SK-N-SH (cell line): ENCODE measurements around the gene KPNB1. TPM values are rescaled to one million over a fixed set of nuclear protein-coding genes. Genes with fewer than 3 reads are reported as not detected.
A peak's percentile ranks its signal among the peaks of the same experiment; 100 is the strongest.

Experiments used
- CTCF ChIA-PET: fragments of 300-600, 350-600 bp; formaldehyde crosslinking; extraction: SDS; loops from one replicate; lab custom pipeline; 2021; lab: Yijun Ruan, JAX
- POLR2A ChIA-PET: fragments of 350-600 bp; sonication (Branson Sonifier 250); formaldehyde crosslinking; extraction: SDS; loops from one replicate; lab custom pipeline; 2020; ENCODE audit warnings: antibody characterized with exemption, inconsistent platforms; lab: Yijun Ruan, JAX
- DNase-seq: peaks from one replicate; pipeline ENCODE4 v3.0.0; 2012
- H2AFZ ChIP-seq: fragments of 200-600 bp; sonication (generic); 2 replicates; pipeline ENCODE4 v1.8.1; 2016; ENCODE audit warnings: antibody characterized with exemption, mild to moderate bottlenecking, low read depth
- H3F3A ChIP-seq: fragments of 200-600 bp; sonication (generic); replicated peaks from 2 replicates; pipeline ENCODE3; 2016; ENCODE audit warnings: antibody characterized with exemption, mild to moderate bottlenecking; ENCODE audit not compliant: insufficient read depth
- H3K27ac ChIP-seq, 2 experiments: fragments of 200-500 bp in 1 of 2; fragments of 200-600 bp in 1 of 2; sonication (Bioruptor generic) in 1 of 2; sonication (generic), shearing (Covaris generic) in 1 of 2; 2 replicates each; pipeline versions ENCODE4 v1.5.1 to v1.6.1; 2014 to 2016; ENCODE audit warnings: low read depth in 2 of 2, inconsistent platforms in 1 of 2, low read length in 1 of 2, mild to moderate bottlenecking in 1 of 2, mixed read lengths in 1 of 2
- H3K27me3 ChIP-seq: fragments of 200-600 bp; sonication (generic), shearing (Covaris generic); 2 replicates; pipeline ENCODE4 v1.6.1; 2016; ENCODE audit warnings: mixed run types; ENCODE audit not compliant: insufficient read depth
- H3K36me3 ChIP-seq, 2 experiments: fragments of 200-500 bp in 1 of 2; fragments of 200-600 bp in 1 of 2; sonication (Bioruptor generic) in 1 of 2; sonication (generic) in 1 of 2; replicated peaks in 1 of 2; 2 replicates each; pipeline versions ENCODE3 to v1.5.1; 2014 to 2016; ENCODE audit warnings: low read length in 1 of 2, mild to moderate bottlenecking in 1 of 2; ENCODE audit not compliant: insufficient read depth in 2 of 2, control insufficient read depth in 1 of 2
- H3K4me1 ChIP-seq, 2 experiments: fragments of 200-500 bp in 1 of 2; fragments of 200-600 bp in 1 of 2; sonication (Bioruptor generic) in 1 of 2; sonication (generic), shearing (Covaris generic) in 1 of 2; 2 replicates each; pipeline versions ENCODE4 v1.5.1 to v1.6.1; 2014 to 2016; ENCODE audit warnings: low read depth in 1 of 2, low read length in 1 of 2, mixed run types in 1 of 2; ENCODE audit not compliant: insufficient read depth in 2 of 2, control insufficient read depth in 1 of 2
- H3K4me2 ChIP-seq: fragments of 200-600 bp; sonication (generic), shearing (Covaris generic); 2 replicates; pipeline ENCODE4 v1.6.1; 2017; ENCODE audit warnings: mixed run types
- H3K4me3 ChIP-seq, 2 experiments: fragments of 200-500 bp in 1 of 2; fragments of 200-600 bp in 1 of 2; sonication (Bioruptor generic) in 1 of 2; sonication (generic), shearing (Covaris generic) in 1 of 2; 2 replicates each; pipeline versions ENCODE4 v1.5.1 to v1.8.1; 2014 to 2016; ENCODE audit warnings: low read depth in 2 of 2, inconsistent platforms in 1 of 2, low read length in 1 of 2, mild to moderate bottlenecking in 1 of 2, mixed read lengths in 1 of 2, moderate library complexity in 1 of 2
- H3K79me2 ChIP-seq: fragments of 200-600 bp; sonication (generic); 2 replicates; pipeline ENCODE4 v1.8.1; 2017; ENCODE audit warnings: mild to moderate bottlenecking; ENCODE audit not compliant: insufficient read depth
- H3K9ac ChIP-seq: fragments of 200-600 bp; sonication (generic); 2 replicates; pipeline ENCODE4 v1.6.1; 2017; ENCODE audit warnings: mixed run types
- H3K9me2 ChIP-seq: fragments of 200-600 bp; sonication (generic); 2 replicates; pipeline ENCODE4 v1.6.1; 2017; ENCODE audit warnings: mixed run types
- H3K9me3 ChIP-seq: fragments of 200-600 bp; sonication (generic); 2 replicates; pipeline ENCODE4 v1.6.1; 2017; ENCODE audit warnings: mixed run types, mild to moderate bottlenecking, moderate library complexity
- H4K20me1 ChIP-seq: fragments of 200-600 bp; sonication (generic); 2 replicates; pipeline ENCODE4 v1.6.1; 2017; ENCODE audit warnings: mild to moderate bottlenecking, mixed run types; ENCODE audit not compliant: insufficient read depth
- ELF1 ChIP-seq: IDR thresholded peaks from 2 replicates; pipeline ENCODE4 v1.4.0; 2012
- EP300 ChIP-seq, 2 experiments: IDR thresholded peaks; 2 replicates each; pipeline versions ENCODE4 v1.4.0 to v1.6.1; 2012; ENCODE audit warnings: borderline replicate concordance in 1 of 2, low read depth in 1 of 2, low read length in 1 of 2
- FOXM1 ChIP-seq: IDR thresholded peaks from 2 replicates; pipeline ENCODE4 v1.4.0; 2012; ENCODE audit warnings: low read depth, mild to moderate bottlenecking
- GATA2 ChIP-seq: sonication (generic); formaldehyde crosslinking; IDR thresholded peaks from 2 replicates; pipeline ENCODE4 v1.5.0; 2020; ENCODE audit warnings: mild to moderate bottlenecking, missing genetic modification reagents
- IRF3 ChIP-seq: fragments of 150-350 bp; IDR thresholded peaks from 2 replicates; pipeline ENCODE4 v1.6.1; 2016; ENCODE audit warnings: mild to moderate bottlenecking, low read depth, low read length
- NFIC ChIP-seq: IDR thresholded peaks from 2 replicates; pipeline ENCODE4 v1.4.0; 2012; ENCODE audit warnings: borderline replicate concordance
- NRF1 ChIP-seq: IDR thresholded peaks from 2 replicates; pipeline ENCODE4 v1.6.1; 2012; ENCODE audit warnings: low read depth, mild to moderate bottlenecking, low read length
- RCOR1 ChIP-seq: fragments of 150-350 bp; IDR thresholded peaks from 2 replicates; pipeline ENCODE4 v1.6.1; 2017; ENCODE audit warnings: antibody characterized with exemption, low read length
- TCF12 ChIP-seq: IDR thresholded peaks from 2 replicates; pipeline ENCODE4 v1.4.0; 2012
- WGBS: methylation state at CpG from one replicate; pipeline ENCODE4 v1.1.6; 2017; ENCODE audit warnings: low lambda C conversion rate; 5-methylcytosine and 5-hydroxymethylcytosine counted together
- polyA plus RNA-seq, 3 experiments: library from polyadenylated mRNA; depleted of rRNA; stranded (reverse); fragments of >200 nt; gene quantifications; 2 replicates each; pipeline ENCODE4 v1.2.3, GENCODE V29; 2012

KPNB1 gene
- polyA plus RNA-seq, 1 of the 3 experiments (the other 2 are of a cell fraction): 89.5 TPM

GRCh38 chr17:47630614-47631013 lies 19.1 kb upstream of the KPNB1 start:
- TF ChIP-seq NRF1 (no peak), EP300 (IDR thresholded peaks at IDR 0.05; ENCODE audit: borderline replicate concordance in 1 of 2, low read depth in 1 of 2, low read length in 1 of 2) (peak in 1 of 2 experiments; percentile 44; a peak in 1 of 4 replicates), GATA2 (CRISPR knock-in tag) (peak; percentile 87)
- TF ChIP-seq, all 33 proteins: peak for 2
- Histone ChIP-seq H3F3A (no peaks in the 10 kb centered on the region), H3K36me3 (no peaks in the 10 kb centered on the region), H3K27me3 (no peaks in the 10 kb centered on the region), H3K9me3 (no peaks in the 10 kb centered on the region), H3K4me2 (no peak overlapping the region), H3K27ac (no peak overlapping the region), H3K9me2 (no peaks in the 10 kb centered on the region), H4K20me1 (no peaks in the 10 kb centered on the region), H3K9ac (no peak overlapping the region), H2AFZ (no peak overlapping the region), H3K79me2 (no peaks in the 10 kb centered on the region), H3K4me3 (no peak overlapping the region), H3K4me1 (peaks cover 0 to 4% of the 10 kb centered on the region in 2 experiments; a peak in 1 of 4 replicates)
- peak; percentile 64 for DNase-seq
- ChIA-PET CTCF (interaction anchor here (0.8 to 8.9 kb wide), 3 partner anchors 11 to 294 kb away, joined by 3 to 79 read pairs (median 19); no protein-coding TSS in a partner anchor), POLR2A (no interaction called here)
- 52% methylated on average over 2 of the region's 2 CpGs for WGBS

- ChIA-PET POLR2A (interaction anchor here (0.6 to 1.3 kb wide), 3 partner anchors 16 to 256 kb away, joined by 3 to 7 read pairs (median 4); no protein-coding TSS in a partner anchor), CTCF (interaction anchor here (2.3 kb wide), 1 partner anchor 18 kb away, joined by 15 read pairs; no protein-coding TSS in a partner anchor)
- Histone ChIP-seq H3K9ac (no peak overlapping the region), H3K9me3 (no peaks in the 10 kb centered on the region), H4K20me1 (no peaks in the 10 kb centered on the region), H3K27me3 (no peaks in the 10 kb centered on the region), H3K4me1 (peaks cover 0 to 4% of the 10 kb centered on the region in 2 experiments; a peak in 1 of 4 replicates), H2AFZ (no peak overlapping the region), H3K4me3 (no peak overlapping the region), H3K79me2 (no peaks in the 10 kb centered on the region), H3F3A (no peaks in the 10 kb centered on the region), H3K9me2 (no peaks in the 10 kb centered on the region), H3K27ac (no peak overlapping the region), H3K36me3 (peaks cover 0 to 11% of the 10 kb centered on the region in 2 experiments), H3K4me2 (no peak overlapping the region)
- WGBS: 95% methylated on average over 3 of the region's 3 CpGs
- no peak for DNase-seq
- TF ChIP-seq IRF3 (no peak), ELF1 (no peak), FOXM1 (no peak), TCF12 (no peak)
Observed at GRCh38 chr17:47632991-47633390, 16.7 kb upstream of the KPNB1 start.

GRCh38 chr17:47633996-47634395 lies 15.7 kb upstream of the KPNB1 start:
- H3K36me3 ChIP-seq: peaks cover 0 to 11% of the 10 kb centered on the region in 2 experiments
- ChIA-PET POLR2A (interaction anchor here (1.1 to 2.1 kb wide), 2 partner anchors 15 to 17 kb away, joined by 3 to 7 read pairs; partner anchors contain the start of gene KPNB1), CTCF (interaction anchor here (0.7 to 2.6 kb wide), 5 partner anchors 9 to 109 kb away, joined by 3 to 15 read pairs (median 4); no protein-coding TSS in a partner anchor)
- 100% methylated on average over 1 of the region's 1 CpG for WGBS
- H3K9me3 ChIP-seq: no peaks in the 10 kb centered on the region
- no peak overlapping the region for H2AFZ ChIP-seq
- no peak for TF ChIP-seq EP300 (IDR thresholded peaks at IDR 0.05; ENCODE audit: borderline replicate concordance in 1 of 2, low read depth in 1 of 2, low read length in 1 of 2)
- TF ChIP-seq RCOR1: no peak
- TF ChIP-seq NFIC: no peak
- no peak overlapping the region for H3K27ac ChIP-seq
- H4K20me1 ChIP-seq: no peaks in the 10 kb centered on the region
- H3K27me3 ChIP-seq: no peaks in the 10 kb centered on the region
- H3K9ac ChIP-seq: no peak overlapping the region
- no peak overlapping the region for H3K4me2 ChIP-seq
- H3K4me1 ChIP-seq: peaks cover 0 to 4% of the 10 kb centered on the region in 2 experiments; a peak in 1 of 4 replicates
- H3F3A ChIP-seq: no peaks in the 10 kb centered on the region
- no peaks in the 10 kb centered on the region for H3K9me2 ChIP-seq
- no peak overlapping the region for H3K4me3 ChIP-seq
- no peak for DNase-seq
- no peaks in the 10 kb centered on the region for H3K79me2 ChIP-seq
